Loucy (cell line): ENCODE measurements around the gene CYB5R3.
"Not testable (repeated sequence)": the region's sequence is repeated elsewhere in the genome, so short reads cannot be mapped to it uniquely, and the experiment has no call there.

Experiments used
- H2AFZ ChIP-seq: fragments of 200-600 bp; sonication (generic); 2 replicates; pipeline ENCODE4 v1.6.0; 2016; ENCODE audit warnings: antibody characterized with exemption, mild to moderate bottlenecking, low read length, moderate library complexity
- H3F3A ChIP-seq: fragments of 200-600 bp; 2 replicates; pipeline ENCODE4 v1.6.0; 2016; ENCODE audit warnings: antibody characterized with exemption, low read depth, mild to moderate bottlenecking
- H3K27me3 ChIP-seq: fragments of 200-600 bp; sonication (generic); 2 replicates; pipeline ENCODE4 v1.6.1; 2014; ENCODE audit warnings: low read length, mild to moderate bottlenecking; ENCODE audit not compliant: insufficient read depth, poor library complexity, severe bottlenecking
- H3K36me3 ChIP-seq: fragments of 200-600 bp; sonication (generic); 2 replicates; pipeline ENCODE4 v1.6.1; 2016; ENCODE audit warnings: low read length; ENCODE audit not compliant: insufficient read depth
- H3K4me1 ChIP-seq: fragments of 200-600 bp; sonication (generic); 2 replicates; pipeline ENCODE4 v1.5.1; 2014; ENCODE audit warnings: low read length, mild to moderate bottlenecking; ENCODE audit not compliant: insufficient read depth, poor library complexity, severe bottlenecking
- H3K4me2 ChIP-seq: fragments of 200-600 bp; sonication (generic); 2 replicates; pipeline ENCODE4 v1.6.0; 2014; ENCODE audit warnings: antibody characterized with exemption, low read length, low read depth, mild to moderate bottlenecking; ENCODE audit not compliant: poor library complexity, severe bottlenecking
- H3K4me3 ChIP-seq: fragments of 200-600 bp; sonication (generic); 2 replicates; pipeline ENCODE4 v1.5.1; 2014; ENCODE audit warnings: low read length, mild to moderate bottlenecking, mixed read lengths; ENCODE audit not compliant: poor library complexity, severe bottlenecking
- H3K79me2 ChIP-seq: fragments of 200-600 bp; sonication (generic); 2 replicates; pipeline ENCODE4 v1.6.1; 2014; ENCODE audit warnings: low read length; ENCODE audit not compliant: insufficient read depth
- H3K9ac ChIP-seq: fragments of 200-600 bp; sonication (generic); 2 replicates; pipeline ENCODE4 v1.6.0; 2014; ENCODE audit warnings: mild to moderate bottlenecking, low read depth, low read length, moderate library complexity; ENCODE audit not compliant: poor library complexity, severe bottlenecking
- H3K9me2 ChIP-seq: fragments of 200-600 bp; sonication (generic); replicated peaks from 2 replicates; pipeline ENCODE4 v1.6.1; 2016; ENCODE audit warnings: low read depth, low read length, mixed read lengths
- H3K9me3 ChIP-seq: fragments of 200-600 bp; sonication (generic); 2 replicates; pipeline ENCODE4 v1.6.1; 2014; ENCODE audit warnings: mild to moderate bottlenecking, antibody characterized with exemption, low read length, low read depth; ENCODE audit not compliant: insufficient read depth
- H4K20me1 ChIP-seq: fragments of 200-600 bp; sonication (generic); 2 replicates; pipeline ENCODE4 v1.6.0; 2014; ENCODE audit warnings: antibody characterized with exemption, low read length, mild to moderate bottlenecking; ENCODE audit not compliant: insufficient read depth, poor library complexity, severe bottlenecking
- EZH2phosphoT487 ChIP-seq: fragments of 200-600 bp; IDR thresholded peaks from 2 replicates; pipeline ENCODE4 v1.6.1; 2018; ENCODE audit warnings: antibody characterized with exemption, mild to moderate bottlenecking, moderate library complexity, borderline replicate concordance
- TF ChIP-seq, protein P1 (sequence below): fragments of 200-600 bp; sonication (generic); conservative IDR thresholded peaks from 2 replicates; pipeline ENCODE4 v1.5.1; 2014; ENCODE audit warnings: mild to moderate bottlenecking, antibody characterized with exemption, low read length

CYB5R3 gene

GRCh38 chr22:42620084-42620483 lies 29.1 kb downstream of the CYB5R3 start:
- H4K20me1 ChIP-seq = no peaks in the 10 kb centered on the region
- TF ChIP-seq, protein P1, sequence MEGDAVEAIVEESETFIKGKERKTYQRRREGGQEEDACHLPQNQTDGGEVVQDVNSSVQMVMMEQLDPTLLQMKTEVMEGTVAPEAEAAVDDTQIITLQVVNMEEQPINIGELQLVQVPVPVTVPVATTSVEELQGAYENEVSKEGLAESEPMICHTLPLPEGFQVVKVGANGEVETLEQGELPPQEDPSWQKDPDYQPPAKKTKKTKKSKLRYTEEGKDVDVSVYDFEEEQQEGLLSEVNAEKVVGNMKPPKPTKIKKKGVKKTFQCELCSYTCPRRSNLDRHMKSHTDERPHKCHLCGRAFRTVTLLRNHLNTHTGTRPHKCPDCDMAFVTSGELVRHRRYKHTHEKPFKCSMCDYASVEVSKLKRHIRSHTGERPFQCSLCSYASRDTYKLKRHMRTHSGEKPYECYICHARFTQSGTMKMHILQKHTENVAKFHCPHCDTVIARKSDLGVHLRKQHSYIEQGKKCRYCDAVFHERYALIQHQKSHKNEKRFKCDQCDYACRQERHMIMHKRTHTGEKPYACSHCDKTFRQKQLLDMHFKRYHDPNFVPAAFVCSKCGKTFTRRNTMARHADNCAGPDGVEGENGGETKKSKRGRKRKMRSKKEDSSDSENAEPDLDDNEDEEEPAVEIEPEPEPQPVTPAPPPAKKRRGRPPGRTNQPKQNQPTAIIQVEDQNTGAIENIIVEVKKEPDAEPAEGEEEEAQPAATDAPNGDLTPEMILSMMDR = no peak
- TF ChIP-seq EZH2phosphoT487 = no peak

DNA sequence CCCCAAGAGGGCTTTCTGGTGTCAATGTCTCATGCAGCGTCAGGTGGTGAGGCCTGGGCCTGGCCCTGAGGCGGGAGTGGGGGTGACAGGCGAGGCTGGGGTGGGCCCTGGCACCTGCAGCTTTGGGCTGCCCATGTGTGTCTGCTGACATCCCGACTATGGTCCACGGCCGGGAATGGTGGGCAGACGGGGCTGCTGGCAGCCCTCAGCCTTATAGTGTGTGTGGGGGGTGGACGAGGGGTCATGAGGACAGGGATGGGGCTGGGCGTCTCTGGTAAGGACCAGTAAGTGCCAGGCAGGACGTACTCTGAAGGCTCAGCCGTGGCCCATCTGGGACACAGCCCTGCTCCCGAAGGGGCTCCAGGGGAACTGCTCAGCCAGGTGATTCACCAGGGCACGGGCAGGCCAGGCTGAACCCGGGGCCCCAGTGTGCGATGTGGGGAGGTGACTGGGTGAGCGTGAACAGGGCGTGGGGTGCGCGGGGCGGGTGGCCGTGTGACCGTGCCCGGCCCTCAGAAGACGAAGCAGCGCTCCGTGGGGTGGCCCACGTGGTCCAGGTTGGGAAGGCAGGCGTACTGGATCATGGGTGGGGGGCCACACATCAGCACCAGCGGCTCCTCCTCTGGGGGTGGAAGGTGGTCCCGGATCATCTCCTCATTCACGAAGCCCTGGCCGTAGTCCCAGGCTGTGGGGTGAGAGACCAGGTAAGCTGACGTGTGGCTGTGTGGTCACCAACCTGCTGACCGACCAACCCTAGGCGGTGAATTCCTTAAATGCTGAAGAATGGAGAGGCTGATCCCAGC lies 29.7 kb downstream of the CYB5R3 start:
- TF ChIP-seq EZH2phosphoT487 = no peak
- TF ChIP-seq, protein P1 = no peak
- Histone ChIP-seq H3K9me2 (no peaks in the 10 kb centered on the region), H3F3A (peaks cover 7% of the 10 kb centered on the region), H3K79me2 (no peaks in the 10 kb centered on the region), H3K4me2 (no peak overlapping the region), H3K36me3 (peaks cover 9% of the 10 kb centered on the region; the same call in 1 of the 2 replicates), H3K9ac (no peak overlapping the region), H3K4me1 (peaks cover 7% of the 10 kb centered on the region), H4K20me1 (no peaks in the 10 kb centered on the region), H3K27me3 (no peaks in the 10 kb centered on the region), H3K4me3 (no peak overlapping the region), H3K9me3 (no peaks in the 10 kb centered on the region), H2AFZ (no peak overlapping the region)

More at GRCh38 chr22:42620084-42620483, 29.1 kb downstream of the CYB5R3 start:
- no peaks in the 10 kb centered on the region for H3K27me3 ChIP-seq
- no peaks in the 10 kb centered on the region for H3K79me2 ChIP-seq
- H3K4me3 ChIP-seq = no peak overlapping the region
- H3K4me1 ChIP-seq = peaks cover 7% of the 10 kb centered on the region
- H3K4me2 ChIP-seq = no peak overlapping the region
- no peak overlapping the region for H3K9ac ChIP-seq
- H3K9me3 ChIP-seq = no peaks in the 10 kb centered on the region
- H3F3A ChIP-seq = peaks cover 7% of the 10 kb centered on the region
- no peak overlapping the region for H2AFZ ChIP-seq
- peaks cover 9% of the 10 kb centered on the region; the same call in 1 of the 2 replicates for H3K36me3 ChIP-seq
- H3K9me2 ChIP-seq = no peaks in the 10 kb centered on the region

DNA sequence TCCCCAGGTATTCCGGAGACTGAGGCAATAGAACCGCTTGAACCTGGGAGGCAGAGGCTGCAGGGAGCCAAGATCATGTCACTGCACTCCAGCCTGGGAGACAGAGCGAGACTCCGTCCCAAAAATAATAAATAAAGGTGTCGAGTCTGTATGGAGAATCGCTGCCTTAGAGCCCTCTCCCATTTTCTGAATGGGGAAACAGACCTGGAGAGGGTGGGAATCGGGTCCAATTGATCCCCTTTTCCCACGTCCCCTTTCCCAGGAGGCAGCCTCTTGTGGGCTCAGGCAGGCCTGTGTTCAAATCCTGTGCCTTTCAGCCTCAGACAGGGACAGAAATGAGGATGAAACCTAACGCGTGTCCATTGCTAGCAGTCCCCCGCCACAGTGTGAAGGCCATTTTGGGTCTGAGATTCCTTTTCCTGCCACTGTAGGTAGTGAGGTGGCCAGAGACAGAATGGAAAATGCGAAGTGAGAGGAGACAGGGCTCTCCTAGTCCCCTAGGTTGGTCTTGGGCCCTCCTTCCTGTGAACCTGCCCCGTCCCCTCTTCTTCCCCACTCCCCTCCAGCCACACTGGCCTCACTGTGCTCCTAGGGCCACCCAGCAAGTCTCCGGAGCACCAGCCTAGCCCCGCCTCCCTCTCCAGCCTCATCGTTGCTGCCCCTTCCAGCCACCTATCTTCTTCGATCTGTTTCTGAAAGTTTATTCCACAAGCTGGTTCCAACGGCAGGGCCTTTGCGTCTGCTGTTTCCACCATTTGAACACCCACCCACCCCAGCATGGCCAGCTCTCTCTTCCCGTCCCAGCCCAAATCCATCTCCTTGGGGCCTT lies 31.8 kb downstream of the CYB5R3 start:
- Histone ChIP-seq H3K4me3 (no peak overlapping the region), H4K20me1 (peaks cover 9% of the 10 kb centered on the region), H3K4me2 (no peak overlapping the region), H3K9ac (no peak overlapping the region), H3K9me3 (no peaks in the 10 kb centered on the region), H2AFZ (no peak overlapping the region), H3K9me2 (no peaks in the 10 kb centered on the region), H3K36me3 (peaks cover 3% of the 10 kb centered on the region; the same call in 1 of the 2 replicates), H3K4me1 (peaks cover 17% of the 10 kb centered on the region), H3F3A (peaks cover 7% of the 10 kb centered on the region), H3K27me3 (no peaks in the 10 kb centered on the region), H3K79me2 (peaks cover 20% of the 10 kb centered on the region)
- TF ChIP-seq, protein P1 = no peak
- no peak for TF ChIP-seq EZH2phosphoT487

GRCh38 chr22:42615860-42616175 lies 33.4 kb downstream of the CYB5R3 start:
- Histone ChIP-seq H3K4me2 (peak overlapping the region; percentile 71), H3K4me3 (peak overlapping the region; percentile 98), H3K9ac (peak overlapping the region; percentile 98), H3K79me2 (peaks cover 35% of the 10 kb centered on the region), H4K20me1 (peaks cover 23% of the 10 kb centered on the region), H3K4me1 (peaks cover 30% of the 10 kb centered on the region)
- H3K9me2 ChIP-seq, H3F3A ChIP-seq, H3K9me3 ChIP-seq, H3K27me3 ChIP-seq, H3K36me3 ChIP-seq, H2AFZ ChIP-seq: not testable (repeated sequence)
